DND-41 (cell line): ENCODE data around the gene PCDHGB6.
"Not testable (repeated sequence)": the region's sequence is repeated elsewhere in the genome, so short reads cannot be mapped to it uniquely, and the experiment has no call there.

Experiments used
- ATAC-seq: fragments of 200-7000 bp; cut with Tn5 transposase; 3 replicates; pipeline ENCODE4 v1.9.1; 2021; ENCODE audit warnings: low read depth; ENCODE audit not compliant: insufficient read depth
- DNase-seq: peaks from one replicate; pipeline ENCODE4 v3.0.0-alpha.2; 2020
- H2AFZ ChIP-seq: 2 replicates; pipeline ENCODE4 v1.6.0; 2012; ENCODE audit warnings: low read depth, low read length
- H3K27ac ChIP-seq: 2 replicates; pipeline ENCODE4 v1.5.1; 2012; ENCODE audit warnings: low read length, inconsistent platforms
- H3K27me3 ChIP-seq: fragments of 200-600 bp; sonication (generic); 2 replicates; pipeline ENCODE4 v1.6.0; 2012; ENCODE audit warnings: low read length, mild to moderate bottlenecking, inconsistent platforms; ENCODE audit not compliant: insufficient read depth, poor library complexity
- H3K36me3 ChIP-seq: 2 replicates; pipeline ENCODE4 v1.5.1; 2012; ENCODE audit warnings: low read length, inconsistent platforms; ENCODE audit not compliant: insufficient read depth
- H3K4me1 ChIP-seq: 2 replicates; pipeline ENCODE4 v1.5.1; 2012; ENCODE audit warnings: mild to moderate bottlenecking, low read length; ENCODE audit not compliant: insufficient read depth
- H3K4me2 ChIP-seq: 2 replicates; pipeline ENCODE4 v1.6.0; 2012; ENCODE audit warnings: mild to moderate bottlenecking, moderate library complexity, low read length, inconsistent platforms; ENCODE audit not compliant: insufficient read depth
- H3K4me3 ChIP-seq, 2 experiments: fragments of 200-600 bp in 1 of 2; shearing (Covaris generic) in 1 of 2; 2 replicates each; pipeline ENCODE4 v1.5.1; 2012 to 2016; ENCODE audit warnings: inconsistent platforms in 2 of 2, low read length in 2 of 2, mild to moderate bottlenecking in 2 of 2, low read depth in 1 of 2, moderate library complexity in 1 of 2
- H3K79me2 ChIP-seq: 2 replicates; pipeline ENCODE4 v1.6.0; 2012; ENCODE audit warnings: low read length, inconsistent platforms; ENCODE audit not compliant: insufficient read depth
- H3K9ac ChIP-seq: 2 replicates; pipeline ENCODE4 v1.6.0; 2012; ENCODE audit warnings: low read depth, mild to moderate bottlenecking, inconsistent platforms, low read length, moderate library complexity
- H3K9me3 ChIP-seq: 2 replicates; pipeline ENCODE4 v1.5.1; 2012; ENCODE audit warnings: low read length, moderate library complexity, mild to moderate bottlenecking, inconsistent platforms; ENCODE audit not compliant: insufficient read depth, severe bottlenecking
- H4K20me1 ChIP-seq: 2 replicates; pipeline ENCODE4 v1.6.0; 2012; ENCODE audit warnings: low read length; ENCODE audit not compliant: insufficient read depth
- EZH2 ChIP-seq: IDR thresholded peaks from 3 replicates; pipeline ENCODE4 v1.6.1; 2012; ENCODE audit warnings: borderline replicate concordance, low read depth, mild to moderate bottlenecking, moderate library complexity, low read length, inconsistent platforms; ENCODE audit not compliant: severe bottlenecking
- TF ChIP-seq, protein P1 (sequence below): IDR thresholded peaks from 2 replicates; pipeline ENCODE4 v1.5.1; 2012; ENCODE audit warnings: borderline replicate concordance, low read length, moderate library complexity, mild to moderate bottlenecking; ENCODE audit not compliant: poor library complexity, severe bottlenecking; ENCODE audit errors: extremely low read depth

Gene PCDHGB6

DNA sequence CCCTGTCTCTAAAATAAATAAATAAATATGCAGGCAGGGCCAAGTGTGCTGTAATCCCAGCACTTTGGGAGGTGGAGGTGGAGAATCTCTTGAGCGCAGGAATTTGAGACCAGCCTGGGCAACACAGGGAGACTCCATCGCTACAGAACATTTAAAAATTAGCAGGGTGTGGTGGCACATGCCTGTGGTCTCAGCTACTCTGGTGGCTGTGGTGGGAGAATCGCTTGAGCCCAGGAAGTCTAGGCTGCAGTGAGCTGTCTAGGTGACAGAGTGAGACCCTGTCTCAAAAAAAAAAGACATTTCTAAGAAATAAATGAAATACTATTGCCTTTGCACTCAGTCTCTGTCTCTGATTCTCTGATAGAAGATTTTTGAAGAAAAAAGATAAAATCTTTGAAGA is 3.8 kb downstream of the PCDHGB6 start:
- peak; percentile 56; the same call in 2 of the 3 replicates for ATAC-seq
- no peak for DNase-seq
- no peaks in the 10 kb centered on the region for H3K79me2 ChIP-seq
- no peak overlapping the region for H3K9ac ChIP-seq
- H2AFZ ChIP-seq = no peak overlapping the region
- no peak overlapping the region for H3K27ac ChIP-seq
- TF ChIP-seq, protein P1, sequence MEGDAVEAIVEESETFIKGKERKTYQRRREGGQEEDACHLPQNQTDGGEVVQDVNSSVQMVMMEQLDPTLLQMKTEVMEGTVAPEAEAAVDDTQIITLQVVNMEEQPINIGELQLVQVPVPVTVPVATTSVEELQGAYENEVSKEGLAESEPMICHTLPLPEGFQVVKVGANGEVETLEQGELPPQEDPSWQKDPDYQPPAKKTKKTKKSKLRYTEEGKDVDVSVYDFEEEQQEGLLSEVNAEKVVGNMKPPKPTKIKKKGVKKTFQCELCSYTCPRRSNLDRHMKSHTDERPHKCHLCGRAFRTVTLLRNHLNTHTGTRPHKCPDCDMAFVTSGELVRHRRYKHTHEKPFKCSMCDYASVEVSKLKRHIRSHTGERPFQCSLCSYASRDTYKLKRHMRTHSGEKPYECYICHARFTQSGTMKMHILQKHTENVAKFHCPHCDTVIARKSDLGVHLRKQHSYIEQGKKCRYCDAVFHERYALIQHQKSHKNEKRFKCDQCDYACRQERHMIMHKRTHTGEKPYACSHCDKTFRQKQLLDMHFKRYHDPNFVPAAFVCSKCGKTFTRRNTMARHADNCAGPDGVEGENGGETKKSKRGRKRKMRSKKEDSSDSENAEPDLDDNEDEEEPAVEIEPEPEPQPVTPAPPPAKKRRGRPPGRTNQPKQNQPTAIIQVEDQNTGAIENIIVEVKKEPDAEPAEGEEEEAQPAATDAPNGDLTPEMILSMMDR = no peak
- no peak for TF ChIP-seq EZH2
- no peaks in the 10 kb centered on the region for H3K4me1 ChIP-seq
- H3K4me3 ChIP-seq = no peak overlapping the region
- no peaks in the 10 kb centered on the region for H3K36me3 ChIP-seq
- no peak overlapping the region for H3K4me2 ChIP-seq
- H3K27me3 ChIP-seq = no peaks in the 10 kb centered on the region
- H3K9me3 ChIP-seq = no peaks in the 10 kb centered on the region
- no peaks in the 10 kb centered on the region for H4K20me1 ChIP-seq

DNA sequence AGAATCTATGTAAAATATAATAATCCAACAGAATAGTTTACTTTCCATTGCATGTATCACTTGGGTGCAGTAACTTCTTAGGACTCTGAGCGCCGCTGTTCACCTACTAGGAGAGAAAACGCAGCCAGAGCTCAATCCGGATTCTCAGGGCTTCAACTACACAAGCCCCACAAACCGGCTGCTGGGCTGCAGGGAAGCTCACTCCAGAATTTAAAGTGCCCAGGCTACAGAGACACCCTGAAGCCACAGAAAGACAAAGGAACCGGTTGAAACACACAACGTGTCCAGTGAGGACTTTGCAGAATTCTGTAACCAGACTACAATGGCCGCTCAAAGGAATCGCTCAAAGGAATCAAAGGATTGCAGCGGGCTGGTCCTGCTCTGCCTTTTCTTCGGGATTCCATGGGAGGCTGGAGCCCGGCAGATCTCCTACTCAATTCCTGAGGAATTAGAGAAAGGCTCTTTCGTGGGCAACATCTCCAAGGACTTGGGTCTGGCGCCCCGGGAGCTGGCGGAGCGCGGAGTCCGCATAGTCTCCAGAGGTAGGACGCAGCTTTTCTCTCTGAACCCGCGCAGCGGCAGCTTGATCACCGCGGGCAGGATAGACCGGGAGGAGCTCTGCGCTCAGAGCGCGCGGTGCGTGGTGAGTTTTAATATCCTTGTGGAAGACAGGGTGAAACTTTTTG is 5.2 kb downstream of the PCDHGB6 start, which contains the start of gene PCDHGA10:
Gene PCDHGA10, plus strand, starts transcription at position 134 of the 686 bp plus-strand sequence. Its CDS starts 189 bp downstream, at position 323.
- Histone ChIP-seq H3K27me3 (no peaks in the 10 kb centered on the region), H3K36me3 (no peaks in the 10 kb centered on the region), H3K9ac (no peak within 1 kb of the TSS), H2AFZ (peak within 1 kb of the TSS; percentile 49), H4K20me1 (no peaks in the 10 kb centered on the region), H3K4me1 (no peaks in the 10 kb centered on the region), H3K79me2 (no peaks in the 10 kb centered on the region), H3K4me3 (no peak within 1 kb of the TSS), H3K27ac (no peak within 1 kb of the TSS), H3K9me3 (no peaks in the 10 kb centered on the region), H3K4me2 (no peak within 1 kb of the TSS)
- ATAC-seq (peak; percentile 80), DNase-seq (peak; percentile 50)
- TF ChIP-seq, protein P1 = peak; percentile 65
- TF ChIP-seq EZH2 = no peak

DNA sequence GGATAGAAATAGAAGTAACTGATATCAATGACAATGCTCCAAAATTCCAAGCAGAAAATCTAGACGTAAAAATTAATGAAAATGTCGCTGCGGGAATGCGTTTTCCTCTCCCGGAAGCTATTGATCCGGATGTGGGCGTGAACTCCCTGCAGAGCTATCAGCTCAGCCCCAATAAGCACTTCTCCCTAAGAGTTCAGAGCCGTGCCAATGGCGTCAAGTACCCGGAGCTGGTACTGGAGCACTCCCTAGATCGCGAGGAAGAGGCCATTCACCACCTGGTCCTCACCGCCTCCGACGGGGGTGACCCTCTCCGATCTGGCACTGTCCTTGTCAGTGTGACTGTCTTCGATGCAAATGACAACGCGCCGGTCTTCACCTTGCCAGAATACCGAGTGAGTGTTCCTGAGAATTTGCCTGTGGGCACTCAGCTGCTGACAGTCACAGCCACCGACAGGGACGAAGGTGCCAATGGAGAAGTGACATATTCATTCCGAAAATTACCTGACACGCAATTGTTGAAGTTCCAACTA is 5.8 kb downstream of the PCDHGB6 start:
- Histone ChIP-seq H3K4me2 (no peak overlapping the region), H2AFZ (no peak overlapping the region), H3K9me3 (no peaks in the 10 kb centered on the region), H3K79me2 (no peaks in the 10 kb centered on the region), H3K9ac (no peak overlapping the region), H3K4me1 (no peaks in the 10 kb centered on the region), H4K20me1 (no peaks in the 10 kb centered on the region), H3K4me3 (no peak overlapping the region), H3K27ac (no peak overlapping the region), H3K27me3 (no peaks in the 10 kb centered on the region), H3K36me3 (no peaks in the 10 kb centered on the region)
- DNase-seq = no peak
- no peak for ATAC-seq
- no peak for TF ChIP-seq EZH2
- TF ChIP-seq, protein P1 = no peak

DNA sequence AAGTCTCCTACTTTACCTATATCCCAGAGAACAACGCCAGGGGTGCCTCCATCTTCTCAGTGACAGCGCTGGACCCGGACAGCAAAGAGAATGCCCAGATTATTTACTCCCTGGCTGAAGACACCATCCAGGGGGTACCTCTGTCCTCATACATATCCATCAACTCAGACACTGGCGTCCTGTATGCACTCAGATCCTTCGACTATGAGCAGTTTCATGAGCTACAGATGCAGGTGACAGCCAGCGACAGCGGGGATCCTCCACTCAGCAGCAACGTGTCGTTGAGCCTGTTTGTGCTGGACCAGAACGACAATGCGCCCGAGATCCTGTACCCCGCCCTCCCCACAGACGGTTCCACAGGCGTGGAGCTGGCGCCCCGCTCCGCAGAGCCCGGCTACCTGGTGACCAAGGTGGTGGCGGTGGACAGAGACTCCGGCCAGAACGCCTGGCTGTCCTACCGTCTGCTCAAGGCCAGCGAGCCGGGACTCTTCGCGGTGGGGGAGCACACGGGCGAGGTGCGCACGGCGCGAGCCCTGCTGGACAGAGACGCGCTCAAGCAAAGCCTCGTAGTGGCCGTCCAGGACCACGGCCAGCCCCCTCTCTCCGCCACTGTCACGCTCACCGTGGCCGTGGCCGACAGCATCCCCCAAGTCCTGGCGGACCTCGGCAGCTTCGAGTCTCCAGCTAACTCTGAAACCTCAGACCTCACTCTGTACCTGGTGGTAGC is 6.9 kb downstream of the PCDHGB6 start:
- H3K9me3 ChIP-seq, H3K4me2 ChIP-seq, ATAC-seq, H4K20me1 ChIP-seq, H3K4me3 ChIP-seq, H2AFZ ChIP-seq, H3K79me2 ChIP-seq, H3K27me3 ChIP-seq, H3K9ac ChIP-seq, DNase-seq, H3K27ac ChIP-seq, H3K36me3 ChIP-seq, H3K4me1 ChIP-seq: not testable (repeated sequence)

DNA sequence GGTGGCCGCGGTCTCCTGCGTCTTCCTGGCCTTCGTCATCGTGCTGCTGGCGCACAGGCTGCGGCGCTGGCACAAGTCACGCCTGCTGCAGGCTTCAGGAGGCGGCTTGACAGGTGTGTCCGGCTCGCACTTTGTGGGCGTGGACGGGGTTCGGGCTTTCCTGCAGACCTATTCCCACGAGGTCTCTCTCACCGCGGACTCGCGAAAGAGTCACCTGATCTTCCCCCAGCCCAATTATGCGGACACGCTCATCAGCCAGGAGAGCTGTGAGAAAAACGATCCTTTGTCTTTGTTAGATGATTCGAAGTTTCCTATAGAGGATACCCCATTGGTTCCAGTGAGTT is 7.4 kb downstream of the PCDHGB6 start:
- not testable (repeated sequence) for H3K79me2 ChIP-seq, H4K20me1 ChIP-seq, H3K36me3 ChIP-seq, H3K27ac ChIP-seq, H3K9me3 ChIP-seq, ATAC-seq, H3K27me3 ChIP-seq, DNase-seq, H3K9ac ChIP-seq, H2AFZ ChIP-seq, H3K4me1 ChIP-seq, H3K4me3 ChIP-seq, H3K4me2 ChIP-seq
